HepG2 (cell line): ENCODE measurements around the gene HMGB4. TPM values are rescaled to one million over a fixed set of nuclear protein-coding genes. Genes with fewer than 3 reads are reported as not detected.

Source experiments
- ATAC-seq: fragments of 200-7000 bp; cut with Tn5 transposase; 3 replicates; pipeline ENCODE4 v1.9.1; 2020; ENCODE audit warnings: mild to moderate bottlenecking, moderate library complexity
- BruUV-seq: library from RNA; stranded (reverse); fragments of 400-500 nt; replicated peaks from 2 replicates; lab custom pipeline; 2021; lab: Mats Ljungman, UMichigan
- CTCF ChIA-PET: fragments of 300-600 bp; formaldehyde crosslinking; extraction: SDS; loops from one replicate; lab custom pipeline; 2021; ENCODE audit warnings: low total read pairs, inconsistent platforms, low intra/inter-chr PET ratio; lab: Yijun Ruan, JAX
- POLR2A ChIA-PET: fragments of 350-600 bp; sonication (Branson Sonifier 250); formaldehyde crosslinking; loops from one replicate; lab custom pipeline; 2020; ENCODE audit warnings: antibody characterized with exemption, inconsistent platforms; lab: Yijun Ruan, JAX
- DNase-seq: peaks from one replicate; pipeline ENCODE4 v3.0.0-alpha.2; 2015; ENCODE audit warnings: low spot score
- FAIRE-seq: peaks from 3 replicates; lab custom pipeline; 2011; peaks lifted over from hg19 to GRCh38; lab: Jason Lieb, UNC
- H2AFZ ChIP-seq: one replicate; pipeline ENCODE4 v1.6.1; 2011; ENCODE audit warnings: low read length, inconsistent platforms
- H3K27ac ChIP-seq: fragments of 300-600 bp; 3 replicates; pipeline ENCODE4 v1.8.0; 2011; ENCODE audit warnings: mixed run types, mild to moderate bottlenecking, mixed read lengths, low read length, inconsistent platforms; ENCODE audit not compliant: insufficient read depth; ENCODE audit errors: extremely low read length
- H3K27me3 ChIP-seq, 2 experiments: fragments of 200-600 bp in 1 of 2; 2 replicates in 1 of 2; 3 replicates in 1 of 2; pipeline versions ENCODE4 v1.6.0 to v1.8.0; 2011; ENCODE audit warnings: low read length in 2 of 2, mild to moderate bottlenecking in 2 of 2, moderate library complexity in 2 of 2, inconsistent platforms in 1 of 2; ENCODE audit not compliant: insufficient read depth in 2 of 2, control insufficient read depth in 1 of 2
- H3K36me3 ChIP-seq, 2 experiments: fragments of 200-600 bp in 1 of 2; replicated peaks in 1 of 2; 2 replicates in 1 of 2; 3 replicates in 1 of 2; pipeline versions ENCODE4 v1.5.1 to v1.8.0; 2011; ENCODE audit warnings: low read length in 2 of 2, inconsistent platforms in 1 of 2; ENCODE audit not compliant: insufficient read depth in 2 of 2, control insufficient read depth in 1 of 2
- H3K4me1 ChIP-seq: 2 replicates; pipeline ENCODE4 v1.5.1; 2012; ENCODE audit warnings: low read length, inconsistent platforms; ENCODE audit not compliant: insufficient read depth
- H3K4me2 ChIP-seq: 2 replicates; pipeline ENCODE4 v1.6.0; 2011; ENCODE audit warnings: low read depth, low read length, inconsistent platforms
- H3K4me3 ChIP-seq, 3 experiments: fragments of 200-600 bp in 1 of 3; sonication (generic), shearing (Covaris generic) in 1 of 3; replicated peaks in 1 of 3; 2 replicates each; pipeline ENCODE4 v1.5.1; 2011 to 2016; ENCODE audit warnings: low read length in 3 of 3, inconsistent platforms in 2 of 3, low read depth in 2 of 3, mild to moderate bottlenecking in 2 of 3, control low read depth in 1 of 3, mixed read lengths in 1 of 3; ENCODE audit not compliant: insufficient read depth in 1 of 3
- H3K79me2 ChIP-seq: one replicate; pipeline ENCODE4 v1.6.1; 2011; ENCODE audit warnings: low read length, inconsistent platforms; ENCODE audit not compliant: insufficient read depth
- H3K9ac ChIP-seq: 2 replicates; pipeline ENCODE4 v1.6.0; 2011; ENCODE audit warnings: mild to moderate bottlenecking, low read depth, low read length, inconsistent platforms; ENCODE audit not compliant: insufficient read depth
- H3K9me3 ChIP-seq: 2 replicates; pipeline ENCODE4 v1.5.1; 2012; ENCODE audit warnings: mild to moderate bottlenecking, low read length
- H4K20me1 ChIP-seq: 2 replicates; pipeline ENCODE4 v1.6.0; 2011; ENCODE audit warnings: inconsistent platforms, mild to moderate bottlenecking, low read length, moderate library complexity; ENCODE audit not compliant: insufficient read depth
- GRHL1 ChIP-seq: sonication (generic); formaldehyde crosslinking; conservative IDR thresholded peaks from 2 replicates; pipeline ENCODE4 v1.8.0; 2022; ENCODE audit warnings: missing genetic modification reagents
- HCFC1 ChIP-seq: fragments of 150-350 bp; IDR thresholded peaks from 2 replicates; pipeline ENCODE4 v1.6.1; 2014; ENCODE audit warnings: low read depth, low read length
- HNF4G ChIP-seq, 2 experiments: sonication (generic) in 1 of 2; formaldehyde crosslinking in 1 of 2; IDR thresholded peaks; 2 replicates each; pipeline versions ENCODE4 v1.4.0 to v1.6.1; 2011 to 2020; ENCODE audit warnings: borderline replicate concordance in 2 of 2, low read depth in 2 of 2, mild to moderate bottlenecking in 2 of 2, low read length in 1 of 2, missing genetic modification reagents in 1 of 2, moderate library complexity in 1 of 2
- MED13 ChIP-seq: sonication (generic); formaldehyde crosslinking; IDR thresholded peaks from 2 replicates; pipeline ENCODE4 v1.5.0; 2020; ENCODE audit warnings: missing genetic modification reagents
- WGBS: methylation state at CpG from one replicate; pipeline ENCODE4 v1.1.6; 2017; ENCODE audit warnings: low lambda C conversion rate; 5-methylcytosine and 5-hydroxymethylcytosine counted together
- in situ Hi-C: cut with HindIII; loops from 2 replicates; pipeline ENCODE4 v1.10.0; 2017; ENCODE audit warnings: low pct_unique_long_range_greater_than_20kb; ENCODE audit not compliant: extremely low pct_ligation_motif_present
- intact Hi-C: fragments of 100-400 bp; cut with micrococcal nuclease; formaldehyde crosslinking; loops from one replicate; pipeline ENCODE4 v1.10.0; 2022; ENCODE audit not compliant: unreplicated experiment
- polyA plus RNA-seq, 8 experiments: library from polyadenylated mRNA; depleted of rRNA in 3 of 8; stranded (reverse) in 7 of 8; unstranded in 1 of 8; fragments of >200 nt; fragmentation: Illumina TruSeq in 4 of 8; extraction: Trizol in 4 of 8; gene quantifications; 2 replicates each; pipeline versions ENCODE4 v1.2.1 to v1.2.3, GENCODE V29; 2011 to 2016; ENCODE audit warnings: low read depth in 4 of 8, missing spikeins in 1 of 8, mixed read lengths in 1 of 8; ENCODE audit not compliant: insufficient read depth in 1 of 8
- total RNA-seq, 5 experiments: library from RNA; depleted of rRNA; stranded (reverse); fragments of >200 nt; fragmentation: Illumina TruSeq; extraction: Trizol; gene quantifications; 2 replicates each; pipeline ENCODE4 v1.2.3, GENCODE V29; 2016; ENCODE audit warnings: low read depth in 1 of 5
- TF ChIP-seq, protein P1 (sequence below): sonication (generic); formaldehyde crosslinking; IDR thresholded peaks from 2 replicates; pipeline ENCODE4 v1.8.1; 2022; ENCODE audit warnings: mild to moderate bottlenecking, missing genetic modification reagents
- TF ChIP-seq, protein P2 (sequence below): sonication (generic); formaldehyde crosslinking; IDR thresholded peaks from 2 replicates; pipeline ENCODE4 v1.5.0; 2020; ENCODE audit warnings: mild to moderate bottlenecking, missing genetic modification reagents

Gene HMGB4
- total and polyA plus RNA-seq, 2 of the 13 experiments (the other 11 are each of a cell fraction or from before 2014, with no cell fraction given) = not detected

- H3K9ac ChIP-seq = no peak overlapping the region
- no peak overlapping the region for H3K4me2 ChIP-seq
- H3K4me3 ChIP-seq = no peak overlapping the region
- POLR2A ChIA-PET = no interaction called here
- TF ChIP-seq, protein P1, sequence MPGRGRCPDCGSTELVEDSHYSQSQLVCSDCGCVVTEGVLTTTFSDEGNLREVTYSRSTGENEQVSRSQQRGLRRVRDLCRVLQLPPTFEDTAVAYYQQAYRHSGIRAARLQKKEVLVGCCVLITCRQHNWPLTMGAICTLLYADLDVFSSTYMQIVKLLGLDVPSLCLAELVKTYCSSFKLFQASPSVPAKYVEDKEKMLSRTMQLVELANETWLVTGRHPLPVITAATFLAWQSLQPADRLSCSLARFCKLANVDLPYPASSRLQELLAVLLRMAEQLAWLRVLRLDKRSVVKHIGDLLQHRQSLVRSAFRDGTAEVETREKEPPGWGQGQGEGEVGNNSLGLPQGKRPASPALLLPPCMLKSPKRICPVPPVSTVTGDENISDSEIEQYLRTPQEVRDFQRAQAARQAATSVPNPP = no peak
- no peak for TF ChIP-seq HCFC1
- TF ChIP-seq MED13 = no peak
- no peak for TF ChIP-seq HNF4G (IDR thresholded peaks at IDR 0.05; ENCODE audit: borderline replicate concordance, low read depth, low read length)
- TF ChIP-seq HNF4G (CRISPR knock-in tag; IDR thresholded peaks at IDR 0.05; ENCODE audit: borderline replicate concordance, low read depth) = no peak
- TF ChIP-seq GRHL1 (CRISPR knock-in tag) = no peak
- TF ChIP-seq, protein P2, sequence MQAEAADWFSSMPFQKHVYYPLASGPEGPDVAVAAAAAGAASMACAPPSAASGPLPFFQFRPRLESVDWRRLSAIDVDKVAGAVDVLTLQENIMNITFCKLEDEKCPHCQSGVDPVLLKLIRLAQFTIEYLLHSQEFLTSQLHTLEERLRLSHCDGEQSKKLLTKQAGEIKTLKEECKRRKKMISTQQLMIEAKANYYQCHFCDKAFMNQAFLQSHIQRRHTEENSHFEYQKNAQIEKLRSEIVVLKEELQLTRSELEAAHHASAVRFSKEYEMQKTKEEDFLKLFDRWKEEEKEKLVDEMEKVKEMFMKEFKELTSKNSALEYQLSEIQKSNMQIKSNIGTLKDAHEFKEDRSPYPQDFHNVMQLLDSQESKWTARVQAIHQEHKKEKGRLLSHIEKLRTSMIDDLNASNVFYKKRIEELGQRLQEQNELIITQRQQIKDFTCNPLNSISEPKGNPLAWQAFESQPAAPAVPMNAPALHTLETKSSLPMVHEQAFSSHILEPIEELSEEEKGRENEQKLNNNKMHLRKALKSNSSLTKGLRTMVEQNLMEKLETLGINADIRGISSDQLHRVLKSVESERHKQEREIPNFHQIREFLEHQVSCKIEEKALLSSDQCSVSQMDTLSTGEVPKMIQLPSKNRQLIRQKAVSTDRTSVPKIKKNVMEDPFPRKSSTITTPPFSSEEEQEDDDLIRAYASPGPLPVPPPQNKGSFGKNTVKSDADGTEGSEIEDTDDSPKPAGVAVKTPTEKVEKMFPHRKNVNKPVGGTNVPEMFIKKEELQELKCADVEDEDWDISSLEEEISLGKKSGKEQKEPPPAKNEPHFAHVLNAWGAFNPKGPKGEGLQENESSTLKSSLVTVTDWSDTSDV = no peak
- TF ChIP-seq, all 625 proteins: peak for 0
- Histone ChIP-seq H3K27me3 (no peaks in the 10 kb centered on the region; a peak in 1 of 5 replicates), H3K27ac (no peak overlapping the region), H3K4me1 (no peaks in the 10 kb centered on the region), H3K79me2 (no peaks in the 10 kb centered on the region), H3K36me3 (no peaks in the 10 kb centered on the region), H4K20me1 (no peaks in the 10 kb centered on the region), H3K9me3 (no peaks in the 10 kb centered on the region), H2AFZ (no peak overlapping the region)
- intact Hi-C loops = no loop called here
- WGBS = 0% methylated on average over 5 of the region's 5 CpGs
- BruUV-seq = no TSS peak
- no peak for ATAC-seq
- CTCF ChIA-PET = no interaction called here
- DNase-seq = no peak
- FAIRE-seq = no peak
- in situ Hi-C loops = no loop called here
These were observed 35.8 kb upstream of the HMGB4 start for GRCh38 chr1:33828059-33828458.
